ENCODE measurements around the gene MYO5C.

The MYO5C gene, protein sequence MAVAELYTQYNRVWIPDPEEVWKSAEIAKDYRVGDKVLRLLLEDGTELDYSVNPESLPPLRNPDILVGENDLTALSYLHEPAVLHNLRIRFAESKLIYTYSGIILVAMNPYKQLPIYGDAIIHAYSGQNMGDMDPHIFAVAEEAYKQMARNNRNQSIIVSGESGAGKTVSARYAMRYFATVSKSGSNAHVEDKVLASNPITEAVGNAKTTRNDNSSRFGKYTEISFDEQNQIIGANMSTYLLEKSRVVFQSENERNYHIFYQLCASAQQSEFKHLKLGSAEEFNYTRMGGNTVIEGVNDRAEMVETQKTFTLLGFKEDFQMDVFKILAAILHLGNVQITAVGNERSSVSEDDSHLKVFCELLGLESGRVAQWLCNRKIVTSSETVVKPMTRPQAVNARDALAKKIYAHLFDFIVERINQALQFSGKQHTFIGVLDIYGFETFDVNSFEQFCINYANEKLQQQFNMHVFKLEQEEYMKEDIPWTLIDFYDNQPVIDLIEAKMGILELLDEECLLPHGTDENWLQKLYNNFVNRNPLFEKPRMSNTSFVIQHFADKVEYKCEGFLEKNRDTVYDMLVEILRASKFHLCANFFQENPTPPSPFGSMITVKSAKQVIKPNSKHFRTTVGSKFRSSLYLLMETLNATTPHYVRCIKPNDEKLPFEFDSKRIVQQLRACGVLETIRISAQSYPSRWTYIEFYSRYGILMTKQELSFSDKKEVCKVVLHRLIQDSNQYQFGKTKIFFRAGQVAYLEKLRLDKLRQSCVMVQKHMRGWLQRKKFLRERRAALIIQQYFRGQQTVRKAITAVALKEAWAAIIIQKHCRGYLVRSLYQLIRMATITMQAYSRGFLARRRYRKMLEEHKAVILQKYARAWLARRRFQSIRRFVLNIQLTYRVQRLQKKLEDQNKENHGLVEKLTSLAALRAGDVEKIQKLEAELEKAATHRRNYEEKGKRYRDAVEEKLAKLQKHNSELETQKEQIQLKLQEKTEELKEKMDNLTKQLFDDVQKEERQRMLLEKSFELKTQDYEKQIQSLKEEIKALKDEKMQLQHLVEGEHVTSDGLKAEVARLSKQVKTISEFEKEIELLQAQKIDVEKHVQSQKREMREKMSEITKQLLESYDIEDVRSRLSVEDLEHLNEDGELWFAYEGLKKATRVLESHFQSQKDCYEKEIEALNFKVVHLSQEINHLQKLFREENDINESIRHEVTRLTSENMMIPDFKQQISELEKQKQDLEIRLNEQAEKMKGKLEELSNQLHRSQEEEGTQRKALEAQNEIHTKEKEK (N-terminal part only)

DNA sequence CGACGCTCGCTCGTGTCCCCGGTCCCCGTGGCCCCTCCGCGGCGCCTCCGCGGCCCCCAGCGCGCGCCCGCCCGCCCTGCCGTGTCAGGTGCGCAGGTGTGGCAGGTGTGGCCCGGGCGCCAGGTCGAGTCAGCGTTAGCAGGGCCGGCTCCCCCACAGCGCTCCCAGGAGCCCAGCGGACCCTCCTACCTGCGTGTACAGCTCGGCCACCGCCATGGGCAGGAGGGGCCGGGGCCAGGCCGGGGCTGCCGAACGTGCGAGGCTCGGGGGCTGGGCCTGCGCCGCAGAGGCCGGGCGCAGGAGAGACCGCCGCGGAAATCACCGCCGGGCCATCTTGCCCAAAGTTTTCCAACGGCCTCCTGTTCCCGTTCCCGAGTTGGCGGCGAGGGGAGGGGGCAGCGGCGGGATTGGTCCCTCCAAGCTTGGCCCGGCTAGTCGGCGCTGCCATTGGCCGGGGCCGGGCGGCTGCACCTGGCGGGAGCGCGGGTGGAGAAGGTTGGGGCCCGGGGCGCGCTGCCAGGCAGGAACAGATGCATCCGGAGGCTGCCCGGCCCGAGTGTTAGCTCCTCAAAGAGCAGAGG is at the start of gene MYO5C:
TSS of gene MYO5C (minus strand) at position 384 of the 581 bp plus-strand sequence. CDS start at position 216, 168 bp downstream.
- DNase-seq (ENCODE audit: low spot score) (no peak), FAIRE-seq (no peak)

DNA sequence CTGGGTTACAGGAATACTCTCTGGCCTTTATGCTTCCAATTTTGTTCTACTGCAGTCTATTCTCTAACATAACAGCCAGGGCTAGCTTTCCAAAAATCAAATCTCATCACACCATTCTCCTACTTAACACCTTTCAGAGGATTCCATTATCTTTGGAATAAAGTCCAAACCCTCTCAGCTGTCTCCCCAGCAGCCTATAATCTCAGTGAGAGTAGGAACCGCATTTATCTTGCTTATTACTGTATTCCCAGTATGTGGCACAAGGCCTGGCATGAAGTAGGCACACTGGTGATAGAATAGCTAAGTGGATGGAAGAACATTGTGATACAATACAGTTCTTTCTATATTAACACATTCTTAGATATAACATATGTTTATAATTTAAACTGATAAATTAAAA is 49.0 kb upstream of the MYO5C start:
- DNase-seq (ENCODE audit: low spot score) (no peak), FAIRE-seq (no peak)

DNA sequence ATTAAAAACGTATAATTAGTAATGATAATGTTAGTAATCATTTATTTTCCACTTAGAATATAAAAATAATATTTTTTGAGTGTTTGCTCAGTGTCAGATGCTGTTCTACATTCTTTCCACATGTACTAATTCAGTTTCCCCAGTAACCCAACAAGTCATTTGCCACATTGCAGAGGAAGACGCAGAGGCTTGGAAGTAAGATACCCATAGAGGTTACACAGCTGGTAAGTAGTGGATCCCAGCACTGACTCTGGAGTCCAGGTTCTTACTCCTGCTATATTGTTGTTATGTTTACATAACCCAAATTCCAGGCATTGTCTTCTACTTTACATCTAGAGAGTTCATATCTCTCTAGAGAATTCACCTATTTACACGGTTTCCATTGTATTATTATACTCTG is 48.2 kb upstream of the MYO5C start:
- no peak for FAIRE-seq
- DNase-seq (ENCODE audit: low spot score), result no peak

GRCh38 chr15:52340093-52340492 is 44.5 kb upstream of the MYO5C start:
- no peak for FAIRE-seq
- no peak for DNase-seq (ENCODE audit: low spot score)

DNA sequence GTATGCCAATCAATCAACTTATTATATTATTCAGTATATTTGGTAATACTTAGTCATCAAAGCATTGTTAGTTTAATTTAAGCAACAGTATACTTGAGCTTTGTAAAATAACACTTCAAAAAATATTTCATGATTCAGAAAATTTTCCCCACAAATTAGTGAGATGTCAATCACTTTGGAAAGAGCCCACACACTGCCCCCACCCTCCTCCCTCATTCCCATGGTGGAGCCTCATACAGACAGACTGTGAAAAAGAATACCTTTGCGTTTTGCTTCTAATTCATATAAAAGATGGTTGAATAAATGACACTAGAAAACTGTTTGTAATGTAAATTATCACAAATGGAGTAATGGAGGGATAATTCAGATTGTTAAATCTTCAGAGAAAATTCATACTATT is 43.3 kb upstream of the MYO5C start:
- DNase-seq (ENCODE audit: low spot score), result no peak
- FAIRE-seq, result no peak

DNA sequence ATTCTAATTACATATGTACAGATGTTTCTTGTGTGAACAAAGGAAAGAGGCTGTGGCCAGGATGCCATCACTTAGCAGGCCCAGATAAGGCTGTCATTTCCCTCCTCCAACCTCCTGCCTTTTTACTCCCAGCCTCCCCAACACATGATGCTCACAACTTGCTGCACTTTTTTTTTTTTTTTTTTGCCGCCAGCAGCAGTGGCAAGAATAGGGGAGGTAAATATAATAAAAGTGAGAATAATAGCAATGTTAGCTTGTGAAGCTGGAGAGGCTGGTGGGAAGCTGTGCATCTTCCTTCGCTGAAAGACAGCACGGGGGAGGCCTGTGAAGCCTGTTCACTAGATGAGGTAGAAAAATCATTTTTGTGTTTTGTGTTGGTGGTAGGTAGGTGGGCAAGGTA is 42.5 kb upstream of the MYO5C start:
- FAIRE-seq (no peak), DNase-seq (ENCODE audit: low spot score) (no peak)

DNA sequence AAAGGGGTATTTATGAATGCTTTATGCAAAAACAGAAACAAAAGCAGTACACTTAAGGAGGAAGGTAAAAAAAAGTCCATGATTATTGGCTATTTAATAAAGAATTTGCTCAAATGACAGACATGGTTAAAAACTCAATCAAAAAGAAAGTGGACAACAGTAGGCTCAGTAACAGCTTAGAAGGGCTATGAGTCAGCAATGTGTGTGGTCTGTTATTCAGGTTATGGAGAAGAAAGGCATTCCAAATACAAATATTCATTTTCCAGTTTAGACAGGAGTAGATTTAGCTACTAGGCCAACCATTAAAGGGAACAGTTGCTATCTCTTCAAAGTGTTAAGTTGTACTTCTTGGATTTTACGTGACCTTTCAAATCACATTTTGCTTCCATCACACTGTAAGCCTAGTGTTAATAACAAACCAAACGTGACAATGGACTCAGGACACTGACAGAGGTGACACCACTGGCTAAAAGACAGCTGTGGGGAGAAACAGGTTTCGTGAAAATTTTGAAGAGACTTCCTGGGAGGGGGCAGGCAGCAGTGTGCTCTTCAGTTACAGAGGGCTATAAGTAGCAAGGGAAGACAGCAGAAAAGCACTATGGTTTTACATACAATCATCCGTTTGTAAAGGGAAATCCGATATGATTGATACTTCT is 41.7 kb upstream of the MYO5C start:
- FAIRE-seq (peak; percentile 85), DNase-seq (ENCODE audit: low spot score) (peak; percentile 53)

DNA sequence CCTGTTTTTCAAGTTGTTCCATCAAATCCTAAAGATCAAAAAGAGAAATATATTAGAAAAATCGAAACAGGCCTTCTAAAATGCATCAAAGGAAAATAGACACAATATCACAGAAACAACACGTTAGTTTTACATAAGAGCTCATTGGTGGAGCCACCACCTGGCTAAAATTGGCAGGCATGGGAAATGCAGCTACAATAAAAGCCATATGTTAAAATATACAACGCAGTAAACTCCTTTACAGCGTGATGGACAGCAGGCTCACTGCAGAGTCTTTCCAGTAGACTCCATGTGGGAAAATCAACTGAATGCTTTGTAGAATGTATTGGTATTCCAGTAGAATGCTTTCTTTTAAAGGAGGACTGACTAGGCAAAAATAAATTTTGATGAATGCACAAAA is 40.9 kb upstream of the MYO5C start:
- no peak for FAIRE-seq
- no peak for DNase-seq (ENCODE audit: low spot score)

DNA sequence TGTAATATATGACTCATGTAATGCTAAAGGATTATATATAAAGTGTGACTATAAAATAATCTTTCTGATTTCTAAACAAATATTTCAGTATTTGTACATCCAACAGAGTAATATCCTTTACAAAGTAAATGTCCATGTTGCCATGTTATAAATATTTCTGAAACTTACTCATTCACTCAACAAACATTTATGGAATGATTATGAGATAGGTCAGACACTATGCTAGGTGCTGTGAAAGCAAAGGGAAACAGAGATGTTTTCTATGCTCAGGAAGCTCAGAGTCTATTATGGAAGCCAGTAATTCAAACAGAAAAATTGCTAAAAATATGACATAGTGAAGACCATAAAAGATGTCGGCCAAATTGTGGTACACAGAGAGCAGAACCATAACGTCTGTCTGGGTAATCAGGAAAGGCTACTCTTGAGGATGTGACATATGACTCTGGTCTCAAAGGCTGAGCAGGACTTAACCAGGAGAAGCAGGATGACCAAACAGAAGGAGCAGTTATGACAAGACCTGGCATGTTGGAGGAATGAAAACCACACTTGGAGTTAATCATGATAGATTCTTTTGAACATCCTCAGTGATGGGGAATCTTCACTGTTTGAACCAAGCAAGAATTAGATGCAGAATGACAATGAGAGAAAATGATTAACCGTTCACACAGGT is 39.0 kb upstream of the MYO5C start:
- DNase-seq (ENCODE audit: low spot score) (peak; percentile 14), FAIRE-seq (no peak)

DNA sequence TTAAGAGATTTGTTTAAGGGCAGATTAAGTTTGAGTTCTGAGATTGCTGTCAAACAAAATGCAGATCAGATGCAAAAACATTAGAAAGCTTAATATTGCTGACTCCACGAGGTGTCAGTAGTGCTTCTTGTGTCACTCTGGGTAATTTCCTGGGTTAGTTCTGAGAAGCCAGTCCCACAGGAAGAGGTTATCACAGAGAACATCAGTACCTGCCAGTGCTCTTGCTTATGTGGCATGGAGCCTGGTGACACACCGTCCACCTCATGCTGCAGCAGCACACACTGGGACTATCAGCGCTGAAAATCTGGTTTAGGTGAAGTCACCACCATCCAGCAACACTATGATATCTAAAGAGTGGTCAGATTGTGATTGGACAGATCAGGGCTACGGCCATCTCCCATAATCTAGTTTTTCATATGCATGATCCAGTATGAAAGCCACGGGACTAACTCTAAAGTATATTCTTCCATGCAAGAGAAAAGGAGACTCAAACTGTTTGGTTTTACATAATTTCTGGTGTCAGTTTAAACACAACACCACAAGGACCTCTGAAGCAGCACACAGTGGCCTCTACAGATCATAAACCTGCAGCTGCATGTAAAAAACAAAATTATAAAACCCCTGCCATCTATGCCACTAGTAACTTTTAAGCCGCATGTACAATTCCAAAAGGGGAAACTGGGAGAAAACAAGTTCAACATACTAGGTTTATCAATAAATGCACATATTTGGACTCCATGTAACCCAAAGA is 36.1 kb upstream of the MYO5C start:
- FAIRE-seq (no peak), DNase-seq (ENCODE audit: low spot score) (peak; percentile 75)

- no peak for DNase-seq (ENCODE audit: low spot score)
- FAIRE-seq, result no peak
Observed at GRCh38 chr15:52329987-52330386, 34.4 kb upstream of the MYO5C start.

DNA sequence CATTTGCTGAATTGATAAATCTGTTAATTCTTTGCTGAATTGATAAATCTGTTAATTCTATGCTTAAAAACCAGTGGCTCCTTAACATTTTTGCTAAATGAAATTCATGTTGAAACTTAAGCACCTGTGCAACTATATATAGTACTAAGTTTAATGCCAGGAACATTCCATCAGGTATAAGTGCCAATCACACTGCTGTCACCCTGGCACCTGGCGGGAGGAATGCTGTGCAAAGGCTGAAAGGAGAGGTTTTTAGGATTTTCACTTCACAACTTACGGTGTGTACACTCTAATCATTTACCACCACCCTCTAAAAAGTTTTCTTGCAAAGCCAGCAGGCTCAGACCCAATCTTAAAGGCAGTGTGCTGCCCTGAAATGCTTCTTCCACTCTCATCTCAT is 33.5 kb upstream of the MYO5C start:
- no peak for DNase-seq (ENCODE audit: low spot score)
- no peak for FAIRE-seq

- no peak for FAIRE-seq
- DNase-seq (ENCODE audit: low spot score), result no peak
Observed at GRCh38 chr15:52328680-52329079, 33.1 kb upstream of the MYO5C start.

- DNase-seq (ENCODE audit: low spot score) (no peak), FAIRE-seq (no peak)
Observed at GRCh38 chr15:52326756-52327155, 31.2 kb upstream of the MYO5C start.

DNA sequence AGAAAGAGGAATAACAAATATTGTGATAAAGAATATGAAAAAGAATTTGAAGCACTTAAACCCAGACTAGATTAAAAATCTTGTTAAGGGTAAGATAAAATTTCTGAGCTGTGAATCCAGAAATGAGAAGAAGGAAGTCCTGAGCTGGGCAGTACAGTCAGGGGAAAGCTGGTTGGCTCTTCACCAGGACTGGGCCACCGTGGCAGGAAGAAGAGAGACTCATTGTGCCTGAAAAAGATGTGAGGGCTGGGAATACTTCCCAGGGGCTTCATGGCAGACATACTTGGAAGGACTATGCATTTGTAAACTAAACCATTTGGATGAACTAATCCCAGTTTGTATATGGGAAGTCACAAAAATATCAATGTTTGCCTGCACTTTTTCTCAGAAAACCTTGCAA is 28.5 kb upstream of the MYO5C start:
- DNase-seq (ENCODE audit: low spot score), result no peak
- no peak for FAIRE-seq

GRCh38 chr15:52318729-52319500 is 23.3 kb upstream of the MYO5C start:
- no peak for FAIRE-seq
- no peak for DNase-seq (ENCODE audit: low spot score)

GRCh38 chr15:52317688-52318087 is 22.1 kb upstream of the MYO5C start:
- no peak for DNase-seq (ENCODE audit: low spot score)
- no peak for FAIRE-seq

DNA sequence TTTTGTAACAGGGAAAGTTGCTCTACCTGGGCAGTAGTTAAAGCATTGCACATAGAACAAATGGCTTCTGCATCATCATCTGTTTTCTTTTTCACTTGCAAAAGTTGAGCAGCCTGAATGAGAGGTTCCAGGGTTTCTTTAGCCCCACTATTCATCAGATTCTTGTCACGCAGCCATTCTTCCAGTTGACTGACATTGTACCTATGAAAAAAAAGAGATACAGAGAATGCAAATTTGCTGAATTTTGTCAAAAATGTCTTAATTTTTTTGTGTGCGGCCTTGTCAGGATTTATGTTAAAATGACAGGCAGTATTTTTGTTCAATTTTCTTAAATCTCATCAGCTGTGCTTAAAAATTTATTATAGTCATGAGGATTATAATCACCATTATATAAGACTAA is 21.4 kb upstream of the MYO5C start:
- no peak for DNase-seq (ENCODE audit: low spot score)
- no peak for FAIRE-seq

DNA sequence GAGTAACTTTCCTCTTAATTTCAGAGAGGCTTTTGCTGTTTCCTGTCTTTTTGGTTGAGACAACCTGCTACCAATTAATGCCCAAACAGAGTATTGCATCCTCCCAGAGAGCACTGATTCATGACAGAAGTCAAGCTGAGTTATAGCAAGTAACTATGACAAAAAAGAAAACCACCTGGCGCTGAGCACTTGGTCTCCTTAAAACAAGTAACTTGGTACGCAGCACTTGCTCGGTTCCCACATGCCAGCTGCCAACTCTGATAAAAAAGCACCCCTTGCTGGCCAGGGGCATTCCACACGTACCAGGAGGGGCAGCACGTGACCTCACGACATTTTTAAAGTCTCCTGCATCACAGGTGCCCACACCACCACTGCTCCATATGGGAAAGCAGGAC is 13.5 kb upstream of the MYO5C start:
- no peak for DNase-seq (ENCODE audit: low spot score)
- FAIRE-seq, result no peak

All from RCC 7860 (cell line).